ENCODE data around the gene CD164. TPM values are rescaled to one million over a fixed set of nuclear protein-coding genes. Genes with fewer than 3 reads are reported as not detected.

CD164 gene
- total and polyA plus RNA-seq, 2 of the 4 experiments (the other 2 are of a cell fraction): 146 to 150 TPM

DNA sequence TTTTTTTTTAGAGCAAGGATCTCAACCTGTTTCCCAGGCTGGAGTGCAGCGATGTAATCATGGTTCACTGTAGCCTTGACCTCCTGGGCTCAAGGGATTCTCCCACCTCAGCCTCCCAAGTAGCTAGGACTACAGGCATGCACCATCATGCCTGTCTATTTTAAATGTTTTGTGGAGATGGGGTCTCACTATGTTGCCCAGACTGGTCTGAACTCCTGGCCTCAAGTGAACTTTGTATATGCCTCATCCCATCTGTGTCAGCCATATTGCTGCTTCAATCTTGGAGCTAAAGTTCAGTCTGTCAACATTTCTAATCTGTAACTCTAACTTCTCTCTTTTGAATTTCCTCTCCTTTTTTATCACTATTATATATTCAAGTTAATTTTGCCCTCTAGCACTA is 54.3 kb downstream of the CD164 start:
- H3K4me3 ChIP-seq (ENCODE audit: insufficient read depth, low read depth, low read length): no peak overlapping the region
- TF ChIP-seq, protein P1, sequence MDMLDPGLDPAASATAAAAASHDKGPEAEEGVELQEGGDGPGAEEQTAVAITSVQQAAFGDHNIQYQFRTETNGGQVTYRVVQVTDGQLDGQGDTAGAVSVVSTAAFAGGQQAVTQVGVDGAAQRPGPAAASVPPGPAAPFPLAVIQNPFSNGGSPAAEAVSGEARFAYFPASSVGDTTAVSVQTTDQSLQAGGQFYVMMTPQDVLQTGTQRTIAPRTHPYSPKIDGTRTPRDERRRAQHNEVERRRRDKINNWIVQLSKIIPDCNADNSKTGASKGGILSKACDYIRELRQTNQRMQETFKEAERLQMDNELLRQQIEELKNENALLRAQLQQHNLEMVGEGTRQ (IDR thresholded peaks at IDR 0.05; ENCODE audit: low read depth, low read length): no peak
- TF ChIP-seq, protein P2, sequence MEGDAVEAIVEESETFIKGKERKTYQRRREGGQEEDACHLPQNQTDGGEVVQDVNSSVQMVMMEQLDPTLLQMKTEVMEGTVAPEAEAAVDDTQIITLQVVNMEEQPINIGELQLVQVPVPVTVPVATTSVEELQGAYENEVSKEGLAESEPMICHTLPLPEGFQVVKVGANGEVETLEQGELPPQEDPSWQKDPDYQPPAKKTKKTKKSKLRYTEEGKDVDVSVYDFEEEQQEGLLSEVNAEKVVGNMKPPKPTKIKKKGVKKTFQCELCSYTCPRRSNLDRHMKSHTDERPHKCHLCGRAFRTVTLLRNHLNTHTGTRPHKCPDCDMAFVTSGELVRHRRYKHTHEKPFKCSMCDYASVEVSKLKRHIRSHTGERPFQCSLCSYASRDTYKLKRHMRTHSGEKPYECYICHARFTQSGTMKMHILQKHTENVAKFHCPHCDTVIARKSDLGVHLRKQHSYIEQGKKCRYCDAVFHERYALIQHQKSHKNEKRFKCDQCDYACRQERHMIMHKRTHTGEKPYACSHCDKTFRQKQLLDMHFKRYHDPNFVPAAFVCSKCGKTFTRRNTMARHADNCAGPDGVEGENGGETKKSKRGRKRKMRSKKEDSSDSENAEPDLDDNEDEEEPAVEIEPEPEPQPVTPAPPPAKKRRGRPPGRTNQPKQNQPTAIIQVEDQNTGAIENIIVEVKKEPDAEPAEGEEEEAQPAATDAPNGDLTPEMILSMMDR (conservative IDR thresholded peaks at IDR 0.05; ENCODE audit: low read depth, low read length): no peak
- TF ChIP-seq MAZ (IDR thresholded peaks at IDR 0.05; ENCODE audit: borderline replicate concordance, low read depth, low read length): no peak
- intact Hi-C loops (cut with micrococcal nuclease) (no loop called here), dilution Hi-C loops (cut with HindIII; ENCODE audit: low sequenced_read_pairs, unreplicated experiment) (no loop called here), in situ Hi-C loops (cut with MboI; ENCODE audit: low sequenced_read_pairs) (no loop called here)
- no peaks in the 10 kb centered on the region for H3K79me1 ChIP-seq (ENCODE audit: low read depth in 1 of 2, low read length in 2 of 2)
- POLR2A ChIA-PET (ENCODE audit: unreplicated experiment): no interaction called here
- H3K9me3 ChIP-seq (ENCODE audit: control insufficient read depth, insufficient read depth, low read length): no peaks in the 10 kb centered on the region
- H3K4me1 ChIP-seq (ENCODE audit: control insufficient read depth, insufficient read depth, low read length): no peaks in the 10 kb centered on the region
- no peak overlapping the region for H4K5ac ChIP-seq (ENCODE audit: low read depth, low read length)
- H3K56ac ChIP-seq (ENCODE audit: extremely low read depth, insufficient read depth, low read length): no peak overlapping the region
- no peak overlapping the region for H2BK120ac ChIP-seq (ENCODE audit: low read depth, low read length)
- no peak overlapping the region for H2BK5ac ChIP-seq (ENCODE audit: low read depth, low read length, poor library complexity, severe bottlenecking)
- CTCF ChIA-PET: interaction anchor here (0.6 kb wide), 1 partner anchor 227 kb away, joined by 4 read pairs; no protein-coding TSS in a partner anchor
- no peak overlapping the region for H4K8ac ChIP-seq (ENCODE audit: low read depth in 2 of 2, low read length in 2 of 2)
- peaks cover 6% of the 10 kb centered on the region for H3K27me3 ChIP-seq (ENCODE audit: control insufficient read depth, insufficient read depth, low read length)
- H3K9ac ChIP-seq (ENCODE audit: low read depth, low read length): no peak overlapping the region
- BruUV-seq (replicated peaks): no TSS peak
- no peak overlapping the region for H3K23ac ChIP-seq (ENCODE audit: low read depth, low read length)
- no peaks in the 10 kb centered on the region for H3K36me3 ChIP-seq (ENCODE audit: control insufficient read depth, insufficient read depth, low read length)
- H3K27ac ChIP-seq (ENCODE audit: insufficient read depth, low read length): no peak overlapping the region
- no peak overlapping the region for H3K4ac ChIP-seq (ENCODE audit: low read depth, low read length)
- no peak overlapping the region for H3K4me2 ChIP-seq (ENCODE audit: low read depth, low read length)
- H3K18ac ChIP-seq (ENCODE audit: low read depth, low read length): no peak overlapping the region
- no peak overlapping the region for H3K14ac ChIP-seq (replicated peaks; ENCODE audit: low read depth, low read length)
- H2AFZ ChIP-seq (replicated peaks; ENCODE audit: low read length, poor library complexity): no peak overlapping the region
- no peak overlapping the region for H2BK15ac ChIP-seq (ENCODE audit: low read depth, low read length)
- no peak overlapping the region for H2AK9ac ChIP-seq (replicated peaks; ENCODE audit: low read depth, low read length, poor library complexity)
- no peak for DNase-seq
- no peaks in the 10 kb centered on the region for H3K9me1 ChIP-seq (ENCODE audit: insufficient read depth, low read length)
- no peaks in the 10 kb centered on the region for H4K20me1 ChIP-seq (ENCODE audit: insufficient read depth, low read length)
- WGBS, 2 experiments (ENCODE audit: extremely low coverage in 2 of 2, insufficient read length in 1 of 2): no CpG with 5 or more reads among the region's 1 CpG
- H2AK5ac ChIP-seq (ENCODE audit: low read depth, low read length): no peak overlapping the region
- ATAC-seq (ENCODE audit: low read depth): no peak
- H4K91ac ChIP-seq (ENCODE audit: insufficient read depth, low read depth, low read length): no peak overlapping the region
- H2BK20ac ChIP-seq (ENCODE audit: low read depth, low read length): no peak overlapping the region
